GM19240 (cell line): ENCODE data around the gene TET3.

ENCODE experiments used
- DNase-seq: peaks from one replicate; pipeline ENCODE4 v3.0.0; 2011; ENCODE audit warnings: low spot score; ENCODE audit not compliant: insufficient read length

The TET3 gene

DNA sequence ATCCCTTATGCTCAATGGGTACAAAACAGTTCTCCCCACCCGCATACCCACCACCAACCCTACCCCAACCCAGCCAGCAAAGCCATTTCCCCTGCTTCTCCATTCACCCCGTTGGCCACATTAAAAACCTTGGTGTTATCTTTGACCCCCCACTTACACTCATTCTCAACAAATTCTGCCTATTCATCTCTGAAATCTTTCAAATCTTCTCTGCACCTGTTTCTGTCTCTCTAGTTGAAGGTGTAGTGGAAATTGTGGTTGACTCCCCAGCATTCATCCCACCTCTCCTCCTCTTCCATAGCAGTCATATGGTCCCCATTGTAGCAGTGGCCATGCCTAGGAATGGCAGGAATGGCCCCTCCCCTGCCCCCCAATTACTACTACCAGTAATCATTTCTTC, 20.5 kb upstream of the TET3 start:
- no peak for DNase-seq

DNA sequence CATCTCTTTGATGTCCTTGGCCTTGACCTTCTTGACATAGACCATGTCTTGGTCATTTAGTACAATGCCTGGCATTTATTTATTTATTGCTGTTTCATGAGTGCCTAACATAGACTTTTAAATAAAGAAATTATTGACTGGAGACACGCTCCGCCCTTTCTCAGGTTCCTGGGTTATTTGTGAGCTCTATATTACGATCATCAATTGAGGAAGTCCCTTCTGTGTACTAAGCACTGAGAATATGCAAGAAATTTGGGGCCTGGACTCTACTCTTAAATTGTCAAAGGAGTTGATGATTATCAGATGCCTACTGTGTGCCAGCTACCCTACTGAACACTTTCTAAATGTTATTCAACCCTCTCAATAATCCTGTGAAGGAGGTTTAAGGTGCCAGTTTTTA, 19.7 kb upstream of the TET3 start:
- DNase-seq = no peak

DNA sequence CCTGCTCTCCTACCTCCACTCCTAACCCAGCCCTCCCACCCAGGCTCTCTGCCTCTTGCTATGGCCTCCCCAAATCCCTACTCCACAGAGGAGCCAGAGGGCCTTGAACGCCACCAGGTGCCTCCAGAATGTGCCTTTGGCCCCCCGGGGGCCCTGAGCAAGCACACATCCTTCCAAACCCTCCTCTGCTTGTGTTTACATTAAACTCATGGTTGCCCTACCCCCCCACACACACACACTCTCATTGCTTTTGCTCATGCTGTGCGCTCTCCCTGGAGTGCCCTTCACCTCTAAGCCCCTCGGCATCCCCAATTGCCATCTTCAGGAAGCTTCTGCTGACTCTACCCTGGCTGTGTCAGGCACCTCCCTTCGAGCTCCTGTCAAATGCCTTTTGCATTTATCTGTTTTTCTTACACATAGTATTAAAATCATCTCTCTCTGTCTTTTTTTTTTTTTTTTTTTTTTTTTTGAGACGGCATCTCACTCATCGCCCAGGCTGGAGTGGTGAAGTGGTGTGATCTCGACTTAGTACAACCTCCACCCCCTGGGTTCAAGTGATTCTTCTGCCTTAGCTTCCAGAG, 16.3 kb upstream of the TET3 start:
- no peak for DNase-seq

DNA sequence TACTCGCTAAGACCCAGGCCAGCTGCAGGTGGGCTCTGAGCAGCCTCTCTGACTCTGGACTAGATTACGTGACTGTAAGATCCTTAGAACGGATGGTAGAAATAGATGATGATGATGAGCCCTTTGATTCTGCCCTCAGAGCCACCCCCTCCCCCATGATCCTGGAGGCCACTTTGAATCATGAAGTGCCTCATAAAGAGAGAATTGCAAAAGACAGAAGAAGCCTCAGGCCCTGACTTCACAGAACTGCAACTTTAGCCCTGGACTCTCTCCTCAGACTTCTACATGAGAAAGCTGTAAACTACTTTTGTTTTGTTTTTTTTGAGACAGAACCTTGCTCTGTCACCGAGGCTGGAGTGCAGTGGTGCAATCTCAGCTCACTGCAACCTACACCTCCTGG, 15.4 kb upstream of the TET3 start:
- no peak for DNase-seq

DNA sequence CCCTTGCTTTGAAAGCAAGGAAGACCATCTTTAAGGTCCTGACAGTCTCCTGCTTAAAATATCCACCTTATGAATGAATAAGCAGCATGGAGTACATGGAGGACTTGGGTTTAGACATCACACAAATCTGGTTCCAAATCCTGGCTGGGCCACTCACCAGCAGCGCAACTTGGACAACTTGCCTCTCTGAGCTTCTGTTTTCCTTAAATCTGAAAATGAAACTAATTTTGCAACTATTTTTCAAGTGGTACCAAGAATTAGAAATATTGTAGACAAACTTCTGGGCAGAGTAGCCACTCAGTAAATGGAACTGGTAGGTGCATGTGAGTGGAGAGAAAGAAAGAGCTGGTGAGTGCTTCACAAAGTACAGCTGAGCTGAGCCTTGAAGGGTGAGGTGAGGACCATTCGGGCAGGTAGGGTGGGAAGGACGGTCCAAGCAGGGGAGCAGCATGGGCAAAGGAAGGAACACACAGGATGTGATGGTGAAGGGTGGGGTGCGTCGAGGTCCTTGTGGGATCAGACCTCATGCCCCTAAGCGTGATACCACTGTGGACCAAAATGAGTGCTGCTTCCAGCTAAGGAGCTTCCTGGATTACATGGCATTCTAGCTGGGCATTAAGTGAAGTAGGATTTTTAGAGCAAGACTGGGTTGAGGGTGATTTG, 14.4 kb upstream of the TET3 start:
- no peak for DNase-seq

DNA sequence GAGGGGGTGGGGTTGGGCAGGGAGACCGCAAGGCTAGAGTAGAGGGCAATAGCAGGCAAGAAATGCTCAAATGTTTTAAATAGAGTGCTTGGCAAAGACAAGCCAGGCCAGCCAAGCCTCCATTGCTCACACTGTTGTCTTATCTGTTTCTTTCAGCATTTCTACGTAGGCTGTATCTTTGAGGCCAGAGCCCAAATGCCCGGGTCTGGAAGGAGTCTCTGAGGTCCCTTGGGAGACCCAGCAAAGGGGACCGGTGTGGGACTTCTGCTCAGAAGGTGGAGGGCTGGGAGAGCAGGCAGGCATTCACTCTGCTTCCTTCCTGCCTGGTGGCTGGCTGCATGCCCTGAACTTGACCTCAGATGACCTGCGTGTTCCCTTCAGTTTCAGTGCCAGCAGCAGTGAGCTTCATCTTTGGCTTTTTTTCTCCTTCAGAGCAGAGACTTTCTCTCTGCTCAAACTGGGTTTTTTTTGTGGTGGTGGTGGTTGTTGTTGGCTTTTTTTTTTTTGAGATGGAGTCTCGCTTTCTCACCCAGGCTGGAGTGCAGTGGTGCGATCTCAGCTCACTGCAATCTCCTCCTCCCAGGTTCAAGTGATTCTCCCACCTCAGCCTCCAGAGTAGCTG, 13.7 kb upstream of the TET3 start:
- no peak for DNase-seq

DNA sequence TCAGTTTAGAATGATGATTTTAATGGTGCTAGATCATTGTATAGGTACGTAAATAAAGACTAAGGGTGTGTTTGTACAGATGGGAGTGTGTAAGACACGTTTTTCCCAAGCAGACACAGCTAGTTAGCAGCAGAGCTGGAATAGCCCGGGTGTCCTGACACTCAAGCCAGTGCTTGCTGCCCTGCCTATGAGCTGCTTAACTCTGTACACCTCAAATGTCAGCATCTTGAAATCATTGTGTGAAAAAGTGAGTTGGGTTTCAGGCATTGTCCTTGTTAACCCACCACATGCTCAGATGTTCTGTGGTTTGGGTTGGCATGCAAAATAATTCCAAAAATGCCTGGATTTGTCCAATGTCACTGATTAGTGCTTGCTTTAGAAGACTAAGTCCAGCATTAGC, 13.0 kb upstream of the TET3 start:
- DNase-seq = no peak

DNA sequence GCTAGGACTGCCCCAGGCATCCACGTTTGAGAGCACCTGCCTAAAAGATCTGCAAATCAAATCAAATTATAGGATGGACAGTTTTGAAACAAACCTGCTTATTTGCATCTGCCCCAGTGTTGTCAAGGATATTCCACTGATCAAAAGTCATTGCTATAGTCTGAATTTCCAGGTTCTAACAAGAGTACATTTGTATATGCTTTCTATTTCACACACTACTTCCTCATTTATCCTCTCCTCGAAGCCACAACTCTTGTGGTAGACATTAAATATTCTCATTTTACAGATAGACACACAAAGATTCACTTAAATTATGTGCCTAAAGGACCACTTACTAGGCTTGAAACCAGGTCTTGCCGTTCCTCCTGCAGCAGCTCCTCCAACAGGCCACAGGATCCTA, 11.9 kb upstream of the TET3 start:
- no peak for DNase-seq

DNA sequence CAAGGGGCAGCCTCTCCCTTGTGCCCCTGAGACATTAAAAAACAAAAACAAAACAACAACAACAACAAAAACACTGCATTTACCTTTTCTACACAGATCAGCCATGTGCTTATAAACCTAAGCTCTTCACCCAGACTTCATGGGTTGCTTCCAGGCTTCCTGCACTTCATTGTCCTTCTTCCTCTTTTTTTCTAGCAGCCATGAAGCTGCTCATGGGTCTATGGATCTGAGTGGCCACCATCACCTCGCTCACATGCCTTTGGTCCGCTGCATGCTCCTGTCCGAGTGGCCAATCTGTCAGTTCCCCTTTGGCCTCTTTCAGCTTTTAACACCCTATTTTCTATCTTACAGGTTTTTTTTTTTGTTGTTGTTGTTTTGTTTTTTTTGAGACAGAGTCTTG, 9.0 kb upstream of the TET3 start:
- no peak for DNase-seq

DNA sequence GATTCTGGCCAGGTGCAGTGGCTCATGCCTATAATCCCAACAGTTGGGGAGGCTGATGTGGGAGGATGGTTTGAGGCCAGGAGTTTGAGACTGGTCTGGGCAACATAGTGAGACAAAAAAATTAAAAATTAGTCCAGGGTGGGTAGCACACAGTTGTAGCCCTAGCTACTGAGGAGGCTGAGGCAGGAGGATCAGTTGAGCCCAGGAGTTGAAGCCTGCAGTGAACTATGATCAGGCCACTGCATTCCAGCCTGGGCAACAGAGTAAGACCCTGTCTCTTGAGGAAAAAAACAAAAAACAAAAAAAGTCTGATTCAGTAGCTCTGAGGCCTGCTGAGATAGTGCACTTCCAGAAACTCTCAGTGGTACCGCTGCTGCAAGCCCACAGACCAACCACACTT, 7.9 kb upstream of the TET3 start:
- DNase-seq = no peak

DNA sequence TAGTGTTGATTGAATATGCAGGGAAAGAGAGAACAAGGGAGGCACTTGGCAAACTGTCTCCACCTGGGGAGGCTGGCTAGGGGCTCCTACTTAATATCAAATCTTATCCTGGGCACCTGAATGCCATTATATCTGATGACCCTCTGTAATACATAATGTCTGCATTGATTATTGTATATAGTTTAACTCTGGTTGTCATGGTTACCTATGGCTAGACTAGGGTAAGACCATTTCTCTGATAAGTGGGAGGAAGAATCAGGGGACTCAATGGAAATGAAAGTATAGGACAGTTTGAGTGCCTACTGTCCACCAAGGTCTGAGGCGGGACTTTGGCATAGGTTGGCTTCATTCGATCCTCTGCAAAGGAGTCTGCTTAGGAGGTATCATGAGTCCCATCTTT, 7.2 kb upstream of the TET3 start:
- DNase-seq = no peak

DNA sequence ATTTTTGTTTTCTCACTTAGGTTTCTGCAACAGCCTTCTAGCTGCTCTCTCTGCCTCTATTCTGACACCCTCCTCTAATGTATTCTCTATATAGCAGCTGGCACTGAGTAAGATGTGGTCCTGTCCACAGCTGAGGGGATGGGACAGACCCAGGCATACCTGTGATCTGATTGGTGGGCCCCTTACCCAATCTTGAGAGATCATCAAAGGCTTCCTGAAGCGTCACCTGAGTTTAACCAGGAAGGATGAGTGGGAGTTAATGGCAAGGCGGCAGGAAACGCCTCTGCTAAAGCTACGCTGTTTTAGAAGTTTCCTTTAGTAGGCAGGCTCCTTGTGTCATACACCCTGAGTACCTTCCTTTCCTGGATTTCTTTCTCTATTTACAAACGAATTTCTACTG, 5.7 kb upstream of the TET3 start:
- no peak for DNase-seq

DNA sequence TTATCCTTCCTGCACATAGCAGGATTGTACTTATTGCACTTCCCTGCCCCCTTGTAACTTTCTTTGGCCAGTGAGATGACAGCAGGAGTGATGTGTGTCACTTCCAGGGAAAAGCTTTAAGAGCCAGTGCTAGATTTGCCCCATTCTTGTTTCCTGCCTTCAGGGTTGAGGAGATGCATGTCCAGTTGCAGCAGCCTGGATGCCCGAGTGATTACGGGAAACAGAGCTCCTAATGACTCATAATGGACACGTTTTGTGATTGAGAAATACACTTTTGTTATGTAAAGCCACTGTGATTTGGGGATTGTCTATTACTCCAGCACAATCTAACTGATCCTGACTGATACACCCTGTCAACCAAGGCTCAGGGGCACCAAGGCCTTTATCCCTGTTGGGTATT, 5.0 kb upstream of the TET3 start:
- no peak for DNase-seq

DNA sequence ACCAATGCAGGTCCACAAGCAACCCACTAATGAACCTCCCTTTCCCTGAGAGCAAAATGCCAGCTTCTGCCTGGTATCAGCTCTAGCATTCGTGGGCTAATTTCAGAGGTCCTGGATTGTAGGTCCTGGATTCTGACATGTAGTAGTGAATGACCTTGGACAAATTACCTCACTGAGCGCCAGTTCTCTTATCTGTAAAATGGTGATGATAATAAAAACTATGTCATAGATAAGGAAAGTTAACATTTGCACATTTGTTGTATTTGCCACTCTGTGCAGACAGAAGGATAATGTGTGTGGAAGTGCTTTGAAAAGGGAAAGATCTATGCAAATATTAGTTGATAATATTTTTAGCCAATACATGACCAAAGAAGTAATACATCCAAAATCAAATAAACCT, 4.1 kb upstream of the TET3 start:
- DNase-seq = no peak

DNA sequence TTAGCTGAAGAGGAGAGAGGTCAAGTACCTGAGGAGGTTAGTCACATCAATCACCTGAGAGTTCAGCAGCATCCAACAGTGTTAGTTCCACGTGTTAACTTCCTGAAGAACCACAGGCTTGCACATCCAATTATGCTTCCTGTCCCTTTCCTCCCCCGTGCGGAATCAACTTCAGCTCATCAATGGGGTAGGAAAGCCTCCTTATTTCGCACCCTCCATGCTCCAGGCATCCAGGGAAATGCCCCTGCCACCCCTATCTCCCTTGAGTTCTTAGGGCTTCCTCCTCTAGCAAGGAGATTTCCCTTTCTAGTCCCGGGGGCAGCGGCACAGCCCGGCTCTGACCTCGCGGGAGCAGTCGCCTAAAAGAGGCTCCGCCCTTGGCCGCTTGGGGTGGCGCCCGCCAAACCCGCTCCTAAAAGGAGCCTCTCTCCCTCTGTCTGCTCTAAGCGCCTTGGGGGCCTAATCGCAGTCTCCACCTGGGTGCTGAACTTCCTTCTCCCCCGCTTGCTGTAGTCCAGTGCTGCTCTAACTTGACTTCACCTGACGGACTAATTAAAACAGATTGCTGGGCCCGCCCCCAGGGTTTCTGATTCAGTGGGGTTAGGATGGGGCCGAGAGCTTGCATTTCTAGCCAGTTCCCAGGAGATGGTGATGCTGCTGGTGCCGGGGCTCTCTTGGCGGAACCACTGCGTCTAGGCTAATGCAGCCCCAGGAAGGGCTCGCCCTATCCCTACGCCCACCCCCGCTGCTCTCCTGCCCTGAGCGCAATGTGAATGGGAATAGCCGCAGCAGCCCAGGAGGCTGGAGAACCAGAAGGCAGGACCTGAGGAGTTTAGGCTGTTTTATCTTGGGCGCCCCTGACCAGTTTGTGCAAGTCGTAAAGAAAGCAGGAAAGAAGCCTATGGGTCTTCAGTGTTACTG, 3.4 kb upstream of the TET3 start:
- DNase-seq = peak; percentile 51

DNA sequence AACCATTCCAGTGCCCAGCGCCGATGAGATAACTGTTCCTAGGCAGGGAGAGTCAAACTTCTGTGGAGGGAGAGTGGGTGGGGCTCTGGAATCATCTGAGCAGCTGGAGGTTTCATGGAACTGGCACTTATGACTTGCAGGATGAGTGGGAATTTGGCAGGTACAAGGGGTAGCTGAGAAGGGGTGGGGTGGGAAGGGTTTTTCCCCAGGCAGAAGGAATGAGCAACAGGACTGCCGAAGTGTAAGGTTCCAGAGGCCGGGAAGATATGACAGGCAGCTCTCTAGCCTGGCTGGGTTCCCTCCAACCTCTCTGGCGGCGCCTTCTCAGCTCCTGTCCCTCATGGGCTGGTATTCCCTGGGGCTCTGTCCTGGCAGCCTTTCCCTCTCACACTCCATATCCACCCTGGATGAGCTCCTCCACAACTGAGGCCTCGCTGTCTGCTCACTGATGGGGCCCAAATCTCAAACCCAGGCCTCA, 2.5 kb upstream of the TET3 start:
- DNase-seq = no peak

DNA sequence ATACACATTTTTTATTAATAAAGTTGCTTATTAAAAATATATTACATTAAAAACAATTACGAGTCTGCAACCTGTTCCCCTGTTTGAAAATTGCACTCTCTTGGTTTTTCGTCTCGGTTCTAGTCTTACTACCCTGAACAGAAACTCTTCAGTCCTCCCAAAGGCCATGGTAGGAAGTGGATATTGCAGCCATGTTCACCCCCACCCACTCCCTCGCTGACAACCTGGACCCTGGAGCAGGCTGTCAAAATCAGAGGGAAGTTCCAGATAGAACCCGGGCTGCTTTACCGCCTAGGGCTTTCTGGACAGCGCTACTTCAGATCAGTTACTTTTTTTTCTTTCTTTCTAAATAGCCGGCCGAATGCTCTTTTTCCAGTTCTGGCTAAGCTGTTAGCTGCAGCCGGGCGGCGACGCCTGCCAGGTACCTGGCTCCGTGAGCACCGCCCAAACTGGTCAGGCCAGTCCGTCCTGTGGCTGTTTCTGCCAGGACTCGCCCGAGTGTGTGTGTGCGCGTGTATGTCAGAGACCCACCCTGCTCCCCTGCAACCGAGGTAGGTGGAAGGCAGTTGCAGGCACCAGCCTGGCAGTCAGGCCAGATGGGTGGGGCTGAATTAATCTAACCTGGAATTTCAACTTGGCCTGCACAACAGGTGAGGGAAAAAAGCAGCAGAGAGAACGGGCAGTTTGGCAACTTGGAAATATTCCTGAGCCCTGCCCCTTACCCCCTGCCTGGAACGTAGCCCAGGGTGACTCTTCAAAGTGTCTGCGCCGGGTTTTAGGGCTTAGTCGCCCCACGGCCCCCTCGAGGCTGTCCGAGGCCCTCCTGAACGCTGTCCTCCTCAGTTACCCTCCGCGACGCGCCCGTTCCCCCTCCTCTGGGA, 1.1 kb upstream of the TET3 start:
- no peak for DNase-seq

DNA sequence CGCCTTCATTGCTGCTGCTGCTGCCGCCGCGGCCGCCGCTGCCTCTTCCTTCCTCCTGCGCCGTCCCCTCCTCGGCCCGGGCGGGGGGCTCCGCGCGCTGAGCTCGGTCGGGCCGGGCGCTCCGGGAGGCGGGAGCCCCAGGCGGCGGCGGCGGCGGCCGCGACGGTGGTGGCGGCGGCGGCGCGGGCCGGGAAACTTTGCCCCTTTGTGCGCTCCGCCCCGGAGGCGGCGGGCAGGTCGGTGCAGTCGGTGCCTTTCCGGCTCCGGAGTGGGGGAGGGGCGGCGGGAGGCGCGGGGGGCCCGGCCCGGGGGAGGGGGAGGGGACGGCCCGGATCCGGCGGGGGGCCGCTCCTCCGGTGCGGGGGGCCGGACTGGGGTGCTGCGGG, 205 bp downstream of the TET3 start:
- peak; percentile 43 for DNase-seq

DNA sequence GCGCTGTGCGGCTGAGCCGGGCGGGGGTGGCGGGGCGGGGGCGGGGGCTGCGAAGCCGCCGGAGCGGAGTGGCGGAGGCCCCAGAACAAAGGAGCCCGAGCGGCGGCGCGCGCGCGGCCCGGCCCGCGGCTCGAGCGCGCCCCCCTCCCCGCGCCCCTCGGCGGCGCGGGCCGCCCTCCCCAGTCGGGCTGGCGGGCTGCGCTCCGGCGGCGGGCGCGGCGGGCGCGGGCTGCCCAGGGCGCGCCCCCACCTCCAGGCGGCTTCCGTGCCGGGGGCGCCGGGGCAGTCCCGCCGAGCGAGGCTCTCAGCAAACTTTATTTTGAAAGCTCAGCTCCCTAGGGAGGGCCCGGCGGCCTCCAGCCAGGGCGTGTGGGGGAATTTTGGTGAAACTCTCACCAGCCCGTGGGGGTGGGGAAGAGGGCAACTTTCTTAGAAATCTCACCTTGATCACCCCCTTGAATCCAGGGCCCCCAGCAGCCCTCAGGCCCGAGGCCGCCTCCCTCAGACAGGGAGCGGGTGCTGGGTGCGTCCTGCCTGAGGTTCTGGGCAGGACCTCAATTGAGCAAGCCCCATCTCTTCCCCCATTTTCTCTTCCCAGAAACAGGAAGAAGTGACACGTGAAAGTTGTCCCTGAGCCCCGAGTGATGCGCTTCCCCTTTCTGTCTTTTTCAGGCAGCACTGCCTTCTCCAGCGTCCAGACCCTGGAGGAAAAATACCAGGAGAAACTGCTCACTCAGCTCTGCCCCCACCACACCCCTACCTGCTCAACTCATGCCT, 786 bp downstream of the TET3 start:
- DNase-seq = no peak

DNA sequence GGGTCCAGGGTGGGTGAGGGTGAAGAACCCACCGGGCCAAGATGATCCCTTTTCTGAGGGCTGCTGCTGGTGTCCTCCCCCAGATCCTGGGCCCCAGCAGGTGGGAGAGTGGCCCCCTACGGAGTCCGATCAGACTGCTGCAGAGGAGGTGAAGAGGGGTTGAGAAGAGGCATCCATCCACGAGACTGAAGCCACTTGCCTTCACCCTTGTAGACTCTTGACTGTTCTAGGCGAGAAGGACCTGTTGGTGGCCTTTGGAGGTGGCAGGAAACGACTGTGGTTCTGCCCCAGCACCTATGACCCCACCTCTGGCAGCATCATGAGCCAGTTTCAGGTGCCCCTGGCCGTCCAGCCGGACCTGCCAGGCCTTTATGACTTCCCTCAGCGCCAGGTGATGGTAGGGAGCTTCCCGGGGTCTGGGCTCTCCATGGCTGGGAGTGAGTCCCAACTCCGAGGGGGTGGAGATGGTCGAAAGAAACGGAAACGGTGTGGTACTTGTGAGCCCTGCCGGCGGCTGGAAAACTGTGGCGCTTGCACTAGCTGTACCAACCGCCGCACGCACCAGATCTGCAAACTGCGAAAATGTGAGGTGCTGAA, 1.5 kb downstream of the TET3 start:
- no peak for DNase-seq
